Neural crest cell (in vitro differentiated cells): ENCODE data around the gene OLA1. TPM values are rescaled to one million over a fixed set of nuclear protein-coding genes. Genes with fewer than 3 reads are reported as not detected.

Experiments
- DNase-seq: peaks from one replicate; pipeline ENCODE4 v3.0.0; 2021; ENCODE audit warnings: low read depth, mixed read lengths, low spot score
- H3K27ac Mint-ChIP-seq: one replicate; pipeline ENCODE4 v1.8.0; 2021; ENCODE audit warnings: mild to moderate bottlenecking, mixed read lengths; ENCODE audit not compliant: unreplicated experiment
- H3K27me3 Mint-ChIP-seq: 2 replicates; pipeline ENCODE4 v1.8.0; 2021; ENCODE audit warnings: low read depth, mild to moderate bottlenecking, mixed read lengths
- H3K36me3 Mint-ChIP-seq: 2 replicates; pipeline ENCODE4 v1.8.0; 2021; ENCODE audit warnings: low read depth, mild to moderate bottlenecking, mixed read lengths
- H3K4me1 Mint-ChIP-seq: 2 replicates; pipeline ENCODE4 v1.8.0; 2021; ENCODE audit warnings: mixed read lengths
- H3K4me3 Mint-ChIP-seq: one replicate; pipeline ENCODE4 v1.8.0; 2021; ENCODE audit warnings: mild to moderate bottlenecking, mixed read lengths
- H3K9me3 Mint-ChIP-seq: 2 replicates; pipeline ENCODE4 v1.8.0; 2021; ENCODE audit warnings: mixed read lengths
- CTCF ChIP-seq: fragments of 200-600 bp; sonication (generic); conservative IDR thresholded peaks from 2 replicates; pipeline ENCODE4 v1.5.0; 2021; ENCODE audit warnings: antibody characterized with exemption, mild to moderate bottlenecking
- total RNA-seq: library from RNA; stranded (reverse); gene quantifications from 2 replicates; pipeline ENCODE4 v1.2.1, GENCODE V29; 2021

OLA1 gene
- total RNA-seq, 1 donor from 2014 or later, result 170 TPM

GRCh38 chr2:174054926-174055325, 193.4 kb downstream of the OLA1 start:
- H3K27me3 Mint-ChIP-seq, result no peaks in the 10 kb centered on the region
- peaks cover 31% of the 10 kb centered on the region for H3K4me1 Mint-ChIP-seq
- peaks cover 18% of the 10 kb centered on the region for H3K9me3 Mint-ChIP-seq
- no peak overlapping the region for H3K27ac Mint-ChIP-seq
- no peak for TF ChIP-seq CTCF
- no peak overlapping the region for H3K4me3 Mint-ChIP-seq
- H3K36me3 Mint-ChIP-seq, result peaks cover 5% of the 10 kb centered on the region
- no peak for DNase-seq

- no peak overlapping the region for H3K4me3 Mint-ChIP-seq
- peaks cover 31% of the 10 kb centered on the region for H3K4me1 Mint-ChIP-seq
- peaks cover 8% of the 10 kb centered on the region for H3K9me3 Mint-ChIP-seq
- peaks cover 3% of the 10 kb centered on the region for H3K36me3 Mint-ChIP-seq
- no peak for TF ChIP-seq CTCF
- no peak overlapping the region for H3K27ac Mint-ChIP-seq
- no peak for DNase-seq
- no peaks in the 10 kb centered on the region for H3K27me3 Mint-ChIP-seq
Observed at GRCh38 chr2:174053355-174054151, 194.8 kb downstream of the OLA1 start.

- Mint-ChIP-seq H3K36me3 (peaks cover 3% of the 10 kb centered on the region), H3K4me1 (peaks cover 31% of the 10 kb centered on the region), H3K27me3 (no peaks in the 10 kb centered on the region), H3K9me3 (peaks cover 6% of the 10 kb centered on the region), H3K4me3 (no peak overlapping the region), H3K27ac (no peak overlapping the region)
- TF ChIP-seq CTCF, result no peak
- DNase-seq, result no peak
Observed at GRCh38 chr2:174052584-174052976, 195.8 kb downstream of the OLA1 start.

GRCh38 chr2:174051741-174052583, 196.4 kb downstream of the OLA1 start:
- H3K9me3 Mint-ChIP-seq, result peaks cover 3% of the 10 kb centered on the region
- peaks cover 3% of the 10 kb centered on the region for H3K36me3 Mint-ChIP-seq
- H3K27me3 Mint-ChIP-seq, result no peaks in the 10 kb centered on the region
- H3K4me1 Mint-ChIP-seq, result peaks cover 35% of the 10 kb centered on the region
- no peak for TF ChIP-seq CTCF
- DNase-seq, result no peak
- no peak overlapping the region for H3K27ac Mint-ChIP-seq
- H3K4me3 Mint-ChIP-seq, result no peak overlapping the region

GRCh38 chr2:174051068-174051467, 197.3 kb downstream of the OLA1 start:
- H3K9me3 Mint-ChIP-seq, result peaks cover 3% of the 10 kb centered on the region
- TF ChIP-seq CTCF, result no peak
- H3K27ac Mint-ChIP-seq, result no peak overlapping the region
- no peak for DNase-seq
- peaks cover 35% of the 10 kb centered on the region for H3K4me1 Mint-ChIP-seq
- no peaks in the 10 kb centered on the region for H3K27me3 Mint-ChIP-seq
- no peak overlapping the region for H3K4me3 Mint-ChIP-seq
- H3K36me3 Mint-ChIP-seq, result peaks cover 3% of the 10 kb centered on the region
